Astrocyte (in vitro differentiated cells and primary cell): ENCODE data around the gene COQ8A. TPM values are rescaled to one million over a fixed set of nuclear protein-coding genes. Genes with fewer than 3 reads are reported as not detected.

Experiments used
- DNase-seq: peaks from one replicate; pipeline ENCODE4 v3.0.0-alpha.2; 2010; ENCODE audit warnings: low read depth
- FAIRE-seq: peaks from 2 replicates; lab custom pipeline; 2011; peaks lifted over from hg19 to GRCh38; lab: Jason Lieb, UNC
- H2AFZ ChIP-seq: 2 replicates; pipeline ENCODE4 v1.6.0; 2012; ENCODE audit warnings: low read depth, low read length, inconsistent platforms
- H3K27ac ChIP-seq: 2 replicates; pipeline ENCODE4 v1.5.1; 2011; ENCODE audit warnings: low read depth, low read length, inconsistent platforms
- H3K27me3 ChIP-seq: 2 replicates; pipeline ENCODE4 v1.6.0; 2011; ENCODE audit warnings: low read length, inconsistent platforms; ENCODE audit not compliant: insufficient read depth
- H3K36me3 ChIP-seq: 2 replicates; pipeline ENCODE4 v1.5.1; 2011; ENCODE audit warnings: low read length, inconsistent platforms; ENCODE audit not compliant: insufficient read depth
- H3K4me1 ChIP-seq: 2 replicates; pipeline ENCODE4 v1.5.1; 2011; ENCODE audit warnings: low read length, inconsistent platforms; ENCODE audit not compliant: insufficient read depth
- H3K4me2 ChIP-seq: 2 replicates; pipeline ENCODE4 v1.6.0; 2012; ENCODE audit warnings: low read length, inconsistent platforms
- H3K4me3 ChIP-seq: 2 replicates; pipeline ENCODE4 v1.5.1; 2011; ENCODE audit warnings: low read depth, mild to moderate bottlenecking, low read length, inconsistent platforms; ENCODE audit not compliant: insufficient read depth
- H3K79me2 ChIP-seq: 2 replicates; pipeline ENCODE4 v1.6.0; 2012; ENCODE audit warnings: mild to moderate bottlenecking, low read length, inconsistent platforms; ENCODE audit not compliant: insufficient read depth
- H3K9ac ChIP-seq: 2 replicates; pipeline ENCODE4 v1.6.0; 2012; ENCODE audit warnings: mild to moderate bottlenecking, low read length, inconsistent platforms
- H3K9me3 ChIP-seq: 2 replicates; pipeline ENCODE4 v1.5.1; 2012; ENCODE audit warnings: low read depth, mild to moderate bottlenecking, low read length, inconsistent platforms; ENCODE audit not compliant: insufficient read depth
- H4K20me1 ChIP-seq: 2 replicates; pipeline ENCODE4 v1.6.0; 2012; ENCODE audit warnings: low read length, inconsistent platforms; ENCODE audit not compliant: insufficient read depth
- H3K27ac Mint-ChIP-seq: one replicate; pipeline ENCODE4 v1.8.0; 2021; ENCODE audit warnings: mild to moderate bottlenecking, mixed read lengths; ENCODE audit not compliant: unreplicated experiment
- H3K27me3 Mint-ChIP-seq: one replicate; pipeline ENCODE4 v1.8.0; 2021; ENCODE audit warnings: low read depth, mixed read lengths; ENCODE audit not compliant: unreplicated experiment
- H3K36me3 Mint-ChIP-seq: one replicate; pipeline ENCODE4 v1.8.0; 2021; ENCODE audit warnings: low read depth, mixed read lengths; ENCODE audit not compliant: unreplicated experiment
- H3K4me1 Mint-ChIP-seq: one replicate; pipeline ENCODE4 v1.8.0; 2021; ENCODE audit warnings: low read depth, mixed read lengths; ENCODE audit not compliant: unreplicated experiment
- H3K4me3 Mint-ChIP-seq: one replicate; pipeline ENCODE4 v1.8.0; 2021; ENCODE audit warnings: mild to moderate bottlenecking, moderate library complexity, mixed read lengths; ENCODE audit not compliant: unreplicated experiment
- H3K9me3 Mint-ChIP-seq: one replicate; pipeline ENCODE4 v1.8.0; 2021; ENCODE audit warnings: mild to moderate bottlenecking, mixed read lengths; ENCODE audit not compliant: unreplicated experiment
- CTCF ChIP-seq: IDR thresholded peaks from 2 replicates; pipeline ENCODE4 v1.5.1; 2011; ENCODE audit warnings: low read depth, mild to moderate bottlenecking, inconsistent platforms, low read length, moderate library complexity; ENCODE audit not compliant: insufficient read depth
- EZH2 ChIP-seq: IDR thresholded peaks from 2 replicates; pipeline ENCODE4 v1.6.1; 2012; ENCODE audit warnings: mild to moderate bottlenecking, low read length, inconsistent platforms; ENCODE audit not compliant: insufficient read depth
- total RNA-seq: library from RNA; stranded (reverse); gene quantifications from 2 replicates; pipeline ENCODE4 v1.2.1, GENCODE V29; 2021

COQ8A gene
- total RNA-seq, 1 donor from 2014 or later: 8.2 TPM

- H4K20me1 ChIP-seq: no peaks in the 10 kb centered on the region
- no peak overlapping the region for H3K4me3 Mint-ChIP-seq
- no peaks in the 10 kb centered on the region for H3K36me3 ChIP-seq
- TF ChIP-seq EZH2: no peak
- no peak for TF ChIP-seq CTCF
- no peaks in the 10 kb centered on the region for H3K9me3 Mint-ChIP-seq
- no peak overlapping the region for H2AFZ ChIP-seq
- no peaks in the 10 kb centered on the region for H3K9me3 ChIP-seq
- no peaks in the 10 kb centered on the region for H3K79me2 ChIP-seq
- H3K27ac ChIP-seq: no peak overlapping the region
- no peak overlapping the region for H3K4me3 ChIP-seq
- no peaks in the 10 kb centered on the region for H3K4me1 ChIP-seq
- no peak overlapping the region for H3K27ac Mint-ChIP-seq
- H3K36me3 Mint-ChIP-seq: peaks cover 9% of the 10 kb centered on the region
- no peaks in the 10 kb centered on the region for H3K27me3 ChIP-seq
- H3K27me3 Mint-ChIP-seq: no peaks in the 10 kb centered on the region
- DNase-seq: no peak
- H3K4me2 ChIP-seq: no peak overlapping the region
- H3K9ac ChIP-seq: no peak overlapping the region
- peaks cover 12% of the 10 kb centered on the region for H3K4me1 Mint-ChIP-seq
- no peak for FAIRE-seq
Measured at GRCh38 chr1:226984521-226985238, 44.6 kb downstream of the COQ8A start.

- Mint-ChIP-seq H3K4me3 (no peak overlapping the region), H3K27ac (no peak overlapping the region), H3K36me3 (peaks cover 9% of the 10 kb centered on the region), H3K9me3 (no peaks in the 10 kb centered on the region), H3K4me1 (peaks cover 14% of the 10 kb centered on the region), H3K27me3 (no peaks in the 10 kb centered on the region)
- FAIRE-seq: no peak
- TF ChIP-seq EZH2 (no peak), CTCF (no peak)
- no peaks in the 10 kb centered on the region for H3K27me3 ChIP-seq
- no peak for DNase-seq
- H3K9ac ChIP-seq: no peak overlapping the region
- no peak overlapping the region for H3K27ac ChIP-seq
- H4K20me1 ChIP-seq: no peaks in the 10 kb centered on the region
- H2AFZ ChIP-seq: no peak overlapping the region
- H3K9me3 ChIP-seq: no peaks in the 10 kb centered on the region
- H3K4me2 ChIP-seq: no peak overlapping the region
- no peaks in the 10 kb centered on the region for H3K4me1 ChIP-seq
- no peaks in the 10 kb centered on the region for H3K79me2 ChIP-seq
- H3K36me3 ChIP-seq: no peaks in the 10 kb centered on the region
- H3K4me3 ChIP-seq: no peak overlapping the region
Measured at GRCh38 chr1:226985239-226985838, 45.2 kb downstream of the COQ8A start.
